NCI-H524 (cell line): ENCODE data around the gene GABRA5.
"Not testable (repeated sequence)": the region's sequence is repeated elsewhere in the genome, so short reads cannot be mapped to it uniquely, and the experiment has no call there.

ENCODE experiments used
- DNase-seq, 2 experiments: peaks; one replicate each; lab custom pipeline; 2025; lab: John Stamatoyannopoulos, UW

The GABRA5 gene

DNA sequence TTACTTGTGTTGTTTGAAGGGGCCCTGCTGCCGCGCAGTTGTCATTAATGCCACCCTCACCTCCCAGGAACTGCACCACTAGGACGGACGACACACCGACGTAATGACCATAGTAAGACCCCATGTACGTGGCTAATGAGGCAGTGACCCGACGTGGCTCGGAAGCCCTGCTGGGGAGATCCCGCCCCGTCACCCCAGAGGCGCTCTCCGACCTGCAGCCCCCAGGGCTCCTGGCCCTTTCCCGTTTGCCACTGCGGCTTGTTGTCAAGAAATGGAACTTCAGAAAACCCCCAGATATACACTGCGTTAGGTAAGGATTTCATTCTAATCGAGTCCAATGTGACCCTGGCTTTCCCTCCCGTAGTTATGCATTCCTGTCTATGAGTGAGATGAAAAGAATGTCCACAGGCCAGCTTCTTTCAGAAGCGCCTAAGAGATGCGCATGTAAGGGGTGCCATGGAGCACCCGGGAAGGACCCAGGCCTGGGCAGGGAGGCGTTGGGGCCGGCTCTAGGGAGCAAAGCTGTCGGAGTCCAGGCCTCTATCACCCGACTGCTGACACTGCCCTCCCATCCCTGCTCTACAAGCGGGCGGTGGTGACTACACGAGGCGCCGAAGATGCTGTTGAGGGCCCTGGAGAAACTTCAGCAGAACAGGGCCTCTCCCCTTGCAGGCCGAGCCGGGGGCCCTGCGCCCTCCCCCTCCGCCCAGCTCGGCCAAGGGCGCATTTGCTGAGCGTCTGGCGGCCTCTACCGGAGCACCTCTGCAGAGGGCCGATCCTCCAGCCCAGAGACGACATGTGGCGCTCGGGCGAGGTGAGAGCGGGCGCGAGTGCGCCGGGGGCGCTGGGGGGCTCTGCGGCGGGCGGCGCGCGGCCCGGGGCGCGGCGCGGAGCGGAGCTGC lies at the start of gene GABRA5:
Gene GABRA5 (plus strand): TSS at position 765 of the 902 bp plus-strand sequence. CDS start 2,187 bp downstream, outside the sequence.
- peak; percentile 67 to 89 for DNase-seq

- not testable (repeated sequence) for DNase-seq
These were observed 35.7 kb upstream of the GABRA5 start for GRCh38 chr15:26831191-26831590.

GRCh38 chr15:26831951-26832350 lies 34.9 kb upstream of the GABRA5 start:
- no peak for DNase-seq

GRCh38 chr15:26838742-26839460 lies 28.0 kb upstream of the GABRA5 start:
- DNase-seq: peak; percentile 30 to 58

GRCh38 chr15:26841514-26841913 lies 25.3 kb upstream of the GABRA5 start:
- no peak for DNase-seq

DNA sequence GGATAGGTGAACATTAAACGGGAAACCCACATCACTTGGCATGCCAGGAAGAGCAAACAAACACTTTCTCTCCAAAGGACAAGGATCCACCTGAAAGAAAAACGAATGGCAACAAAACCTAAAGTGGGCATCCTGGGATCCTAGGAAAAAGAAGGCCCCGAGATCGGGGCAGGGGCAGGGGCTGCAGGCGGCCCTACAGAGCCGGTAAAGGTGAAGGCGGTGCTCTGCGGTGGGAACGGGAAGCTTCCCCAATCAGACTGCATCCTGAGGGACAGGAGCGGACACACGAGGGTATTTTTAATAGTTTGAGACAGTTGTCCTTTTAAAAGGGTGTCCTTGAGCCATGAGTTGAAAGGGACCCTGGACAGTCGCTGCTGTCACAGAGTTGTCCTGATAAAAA lies 24.9 kb upstream of the GABRA5 start:
- DNase-seq: no peak

DNA sequence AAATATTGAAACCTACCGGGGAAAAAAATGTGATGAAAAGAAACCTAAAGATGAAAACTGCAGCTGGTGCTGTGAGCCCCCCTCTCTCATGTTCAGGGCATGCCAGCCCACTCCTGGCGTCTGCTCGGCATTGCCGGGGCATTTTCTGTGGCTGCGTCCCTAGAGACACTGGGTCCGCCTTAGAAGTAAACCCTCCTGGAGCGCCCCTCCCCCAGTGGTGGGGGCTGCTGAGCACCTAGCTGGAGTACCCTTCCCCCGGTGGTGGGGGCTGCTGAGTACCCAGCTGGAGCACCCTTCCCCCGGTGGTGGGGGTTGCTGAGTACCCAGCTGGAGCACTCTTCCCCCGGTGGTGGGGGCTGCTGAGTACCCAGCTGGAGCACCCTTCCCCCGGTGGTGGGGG lies 24.5 kb upstream of the GABRA5 start:
- DNase-seq: peak in 1 of 2 experiments; percentile 13

GRCh38 chr15:26844901-26845300 lies 22.0 kb upstream of the GABRA5 start:
- DNase-seq: no peak

GRCh38 chr15:26848498-26848897 lies 18.4 kb upstream of the GABRA5 start:
- DNase-seq: no peak

GRCh38 chr15:26850161-26850560 lies 16.7 kb upstream of the GABRA5 start:
- no peak for DNase-seq

DNA sequence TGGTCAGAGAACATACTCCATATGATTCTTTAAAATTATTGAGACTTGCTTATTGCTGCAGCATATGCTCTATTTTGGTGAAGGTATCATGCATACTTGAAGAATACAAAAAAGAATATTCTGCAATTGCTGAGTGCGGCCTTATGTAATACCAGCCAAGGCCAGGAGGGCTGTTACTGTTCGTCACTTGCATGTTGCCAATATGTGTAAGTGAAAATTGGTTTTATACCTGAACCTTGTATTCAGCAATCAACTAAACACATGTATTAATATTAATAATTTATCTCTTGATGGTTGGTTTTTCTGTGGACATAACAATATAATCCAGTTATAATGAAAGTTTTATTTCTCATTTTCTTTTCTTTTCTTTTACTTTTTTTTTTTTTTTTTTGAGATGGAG lies 13.9 kb upstream of the GABRA5 start:
- no peak for DNase-seq

- DNase-seq: no peak
These were observed 12.4 kb upstream of the GABRA5 start for GRCh38 chr15:26854435-26854834.

- DNase-seq: peak; percentile 84 to 91
These were observed 2.1 kb upstream of the GABRA5 start for GRCh38 chr15:26864664-26865191.

- DNase-seq: peak in 1 of 2 experiments; percentile 34
These were observed 542 bp downstream of the GABRA5 start for GRCh38 chr15:26867200-26868007.

- peak in 1 of 2 experiments; percentile 63 for DNase-seq
These were observed 1.3 kb downstream of the GABRA5 start for GRCh38 chr15:26868029-26868685.

GRCh38 chr15:26869628-26870027 lies 2.8 kb downstream of the GABRA5 start:
- no peak for DNase-seq

DNA sequence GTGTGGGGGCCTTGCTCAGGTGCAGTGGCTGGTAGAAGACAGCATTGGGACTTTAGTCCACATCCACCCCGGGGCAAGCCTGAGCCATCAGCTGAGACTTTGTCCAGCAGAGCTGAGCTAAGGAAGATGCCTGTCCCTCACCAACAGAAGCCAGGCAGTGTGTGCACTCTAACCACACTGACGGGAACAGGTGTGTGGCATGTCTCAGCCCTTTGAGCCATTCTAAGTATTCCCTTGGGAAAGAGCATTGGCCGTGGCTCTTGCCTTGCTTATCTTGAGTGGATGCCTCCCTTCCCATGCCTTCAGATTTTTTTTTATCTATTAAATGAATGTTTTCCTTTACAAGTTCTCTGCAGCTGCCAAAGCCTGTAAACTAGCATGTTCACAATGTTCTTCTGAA lies 3.5 kb downstream of the GABRA5 start:
- DNase-seq: peak; percentile 61 to 92

DNA sequence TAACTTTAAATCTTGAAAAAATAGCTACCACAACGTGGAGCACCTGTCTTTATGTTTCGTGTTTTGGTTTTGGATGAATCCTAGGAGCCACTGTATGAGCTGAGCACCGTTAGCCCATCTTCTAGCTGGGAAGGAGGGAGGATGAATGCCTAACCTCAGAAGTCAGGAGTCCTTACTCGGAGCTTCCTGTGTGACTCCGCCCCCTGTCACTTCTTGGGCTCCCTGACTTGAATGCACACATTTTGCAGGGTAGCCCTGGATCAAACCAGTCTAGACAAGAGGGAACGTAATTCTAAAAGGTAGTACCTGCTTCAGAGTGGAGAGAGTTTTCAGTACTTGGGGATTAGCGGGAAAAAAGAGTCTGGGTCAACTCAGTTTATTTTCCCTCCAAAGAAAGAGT lies 5.3 kb downstream of the GABRA5 start:
- no peak for DNase-seq

DNA sequence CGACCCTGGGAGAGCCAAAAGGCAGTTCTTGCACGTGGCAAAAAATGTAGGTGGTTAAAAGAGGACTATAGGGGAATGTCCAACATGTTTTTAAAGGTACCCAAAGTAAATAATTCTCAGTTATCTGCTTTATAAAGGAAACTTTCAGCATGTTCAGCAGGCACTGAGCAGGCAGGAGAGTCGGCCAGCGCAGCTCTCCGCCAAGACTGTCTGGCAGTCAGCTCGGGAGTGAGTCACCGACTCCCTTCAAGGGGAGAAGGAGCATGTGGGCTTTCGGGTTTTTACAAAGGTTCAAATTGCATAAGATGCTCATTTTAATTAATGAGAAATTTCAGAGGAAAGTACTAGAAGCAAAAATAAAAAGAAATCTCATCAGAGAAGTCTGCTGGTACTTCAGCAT lies 7.0 kb downstream of the GABRA5 start:
- DNase-seq: no peak

DNA sequence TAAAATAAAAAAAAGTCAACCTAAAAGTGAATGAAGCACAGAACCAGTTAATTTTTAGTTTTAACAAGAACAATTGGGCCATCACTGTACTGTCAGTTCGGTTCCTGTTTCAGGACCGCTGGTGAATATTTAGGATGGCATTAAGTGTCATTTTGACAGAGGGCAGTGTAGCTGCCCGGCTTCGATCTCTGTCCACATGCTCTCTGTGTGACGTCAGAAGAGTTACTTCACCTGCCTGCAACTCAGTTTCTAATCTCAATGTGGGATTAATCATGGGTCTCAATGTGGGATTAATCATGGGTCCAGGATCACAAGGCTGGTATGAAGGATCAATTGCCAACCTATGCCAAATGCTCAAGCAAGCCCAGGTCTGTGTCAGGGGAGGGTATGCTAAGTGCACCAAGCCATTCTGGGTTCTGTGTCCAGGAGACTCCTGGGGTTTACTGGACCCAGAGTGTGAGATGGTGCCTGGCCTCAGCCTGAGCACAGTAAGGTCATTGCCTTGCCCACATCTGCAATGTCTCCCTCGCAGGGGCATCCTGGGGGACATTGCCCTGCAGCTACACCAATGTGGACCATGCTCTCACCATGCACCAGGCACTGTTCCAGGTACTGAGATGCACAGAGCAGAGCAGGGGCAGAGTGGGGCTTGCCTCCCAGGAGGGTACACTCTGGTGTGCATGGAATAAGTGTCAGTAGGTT lies 8.1 kb downstream of the GABRA5 start:
- DNase-seq: no peak

DNA sequence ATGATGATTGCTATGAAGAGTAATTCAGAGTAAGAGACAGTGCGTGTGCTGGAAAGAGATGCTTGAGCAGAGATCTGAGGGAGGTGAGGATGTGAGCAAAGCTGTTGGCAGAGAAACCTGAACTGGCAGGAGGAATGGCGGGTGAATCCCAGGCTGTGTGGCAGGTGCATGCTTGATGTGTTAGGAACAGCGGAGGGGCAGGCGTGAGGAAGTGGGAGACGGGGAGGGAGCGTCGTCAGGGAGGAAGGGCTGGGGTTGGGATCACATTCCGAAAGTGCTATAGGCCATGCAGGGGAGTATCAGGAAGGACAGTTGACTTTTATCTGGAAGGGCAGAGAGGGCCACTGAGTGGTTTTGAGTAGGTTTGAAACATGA lies 8.6 kb downstream of the GABRA5 start:
- DNase-seq: no peak
